ENCODE results near the gene SPEF2. TPM values are rescaled to one million over a fixed set of nuclear protein-coding genes. Genes with fewer than 3 reads are reported as not detected.

Gene SPEF2
- total RNA-seq, 1 donor from 2014 or later = 3.4 TPM

DNA sequence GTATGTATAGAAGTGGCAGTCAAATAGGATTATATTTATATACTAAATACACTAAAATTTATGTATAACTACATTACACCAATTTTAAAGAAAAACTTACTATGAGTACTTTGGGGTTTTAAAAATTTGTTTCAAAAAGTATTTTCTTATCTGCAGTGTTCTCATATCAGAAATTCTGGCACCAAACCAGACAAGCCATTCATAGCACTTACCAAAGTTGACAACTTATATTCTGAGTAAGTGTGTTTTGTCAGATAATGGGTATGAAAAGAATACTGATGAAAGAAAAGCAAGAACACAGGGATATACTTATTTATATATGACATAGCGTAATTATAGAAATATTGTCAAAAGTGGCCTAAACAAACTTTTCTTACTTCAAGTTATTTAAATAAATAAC, 67.5 kb downstream of the SPEF2 start:
- Histone ChIP-seq H4K20me1 (ENCODE audit: insufficient read depth, low read length) (no peaks in the 10 kb centered on the region), H2AFZ (ENCODE audit: low read depth, low read length) (no peak overlapping the region), H3K36me3 (ENCODE audit: insufficient read depth, low read length) (no peaks in the 10 kb centered on the region), H3K9me3 (ENCODE audit: insufficient read depth, low read depth, low read length) (no peaks in the 10 kb centered on the region), H3K27me3 (ENCODE audit: insufficient read depth, low read length) (no peaks in the 10 kb centered on the region), H3K4me1 (ENCODE audit: insufficient read depth, low read length) (no peaks in the 10 kb centered on the region), H3K4me2 (ENCODE audit: low read length) (no peak overlapping the region), H3K4me3 (ENCODE audit: insufficient read depth, low read depth, low read length) (no peak overlapping the region), H3K9ac (ENCODE audit: low read length) (no peak overlapping the region), H3K27ac (ENCODE audit: low read depth, low read length) (no peak overlapping the region), H3K79me2 (ENCODE audit: insufficient read depth, low read length) (no peaks in the 10 kb centered on the region)
- Mint-ChIP-seq H3K4me3 (ENCODE audit: unreplicated experiment) (no peak overlapping the region), H3K27me3 (ENCODE audit: low read depth, unreplicated experiment) (no peaks in the 10 kb centered on the region), H3K9me3 (ENCODE audit: unreplicated experiment) (no peaks in the 10 kb centered on the region), H3K36me3 (ENCODE audit: low read depth, unreplicated experiment) (no peaks in the 10 kb centered on the region), H3K4me1 (ENCODE audit: low read depth, unreplicated experiment) (no peaks in the 10 kb centered on the region), H3K27ac (ENCODE audit: unreplicated experiment) (no peak overlapping the region)
- TF ChIP-seq CTCF (IDR thresholded peaks at IDR 0.05; ENCODE audit: insufficient read depth, low read depth, low read length) = no peak
- TF ChIP-seq EZH2 (IDR thresholded peaks at IDR 0.05; ENCODE audit: insufficient read depth, low read length) = no peak
- no peak for DNase-seq (ENCODE audit: low read depth)
- FAIRE-seq = no peak

GRCh38 chr5:35687961-35688360, 70.3 kb downstream of the SPEF2 start:
- Histone ChIP-seq H3K4me1 (ENCODE audit: insufficient read depth, low read length) (no peaks in the 10 kb centered on the region), H3K27me3 (ENCODE audit: insufficient read depth, low read length) (no peaks in the 10 kb centered on the region), H3K4me2 (ENCODE audit: low read length) (no peak overlapping the region), H3K9ac (ENCODE audit: low read length) (no peak overlapping the region), H2AFZ (ENCODE audit: low read depth, low read length) (no peak overlapping the region), H3K27ac (ENCODE audit: low read depth, low read length) (no peak overlapping the region), H3K79me2 (ENCODE audit: insufficient read depth, low read length) (no peaks in the 10 kb centered on the region), H4K20me1 (ENCODE audit: insufficient read depth, low read length) (no peaks in the 10 kb centered on the region), H3K4me3 (ENCODE audit: insufficient read depth, low read depth, low read length) (no peak overlapping the region), H3K36me3 (ENCODE audit: insufficient read depth, low read length) (no peaks in the 10 kb centered on the region), H3K9me3 (ENCODE audit: insufficient read depth, low read depth, low read length) (no peaks in the 10 kb centered on the region)
- TF ChIP-seq EZH2 (IDR thresholded peaks at IDR 0.05; ENCODE audit: insufficient read depth, low read length) (no peak), CTCF (IDR thresholded peaks at IDR 0.05; ENCODE audit: insufficient read depth, low read depth, low read length) (no peak)
- Mint-ChIP-seq H3K4me3 (ENCODE audit: unreplicated experiment) (no peak overlapping the region), H3K4me1 (ENCODE audit: low read depth, unreplicated experiment) (no peaks in the 10 kb centered on the region), H3K27ac (ENCODE audit: unreplicated experiment) (no peak overlapping the region), H3K36me3 (ENCODE audit: low read depth, unreplicated experiment) (no peaks in the 10 kb centered on the region), H3K27me3 (ENCODE audit: low read depth, unreplicated experiment) (no peaks in the 10 kb centered on the region), H3K9me3 (ENCODE audit: unreplicated experiment) (no peaks in the 10 kb centered on the region)
- FAIRE-seq = no peak
- no peak for DNase-seq (ENCODE audit: low read depth)

DNA sequence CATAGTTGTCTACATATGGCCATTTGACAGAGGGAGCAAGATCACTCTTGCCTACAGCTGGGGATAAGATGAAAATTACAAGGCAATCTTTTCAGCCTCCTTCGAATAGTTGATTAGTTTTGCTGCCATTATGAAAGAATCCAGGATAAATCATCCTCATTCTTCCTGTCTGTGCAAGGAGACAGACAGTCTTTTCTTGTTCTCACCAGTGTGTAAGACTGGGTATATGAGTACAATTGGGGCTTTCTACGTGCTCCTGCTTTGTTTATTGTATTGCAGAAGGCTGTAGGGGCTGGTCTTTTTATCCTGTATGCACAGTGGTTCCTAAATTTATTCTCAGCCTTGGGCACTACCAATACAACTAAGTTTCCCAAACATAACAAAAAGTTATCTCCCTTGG, 76.8 kb downstream of the SPEF2 start:
- no peaks in the 10 kb centered on the region for H3K9me3 Mint-ChIP-seq (ENCODE audit: unreplicated experiment)
- H3K27ac ChIP-seq (ENCODE audit: low read depth, low read length) = no peak overlapping the region
- no peak overlapping the region for H3K4me3 Mint-ChIP-seq (ENCODE audit: unreplicated experiment)
- no peaks in the 10 kb centered on the region for H3K9me3 ChIP-seq (ENCODE audit: insufficient read depth, low read depth, low read length)
- DNase-seq (ENCODE audit: low read depth) (no peak), FAIRE-seq (no peak)
- no peak overlapping the region for H3K4me2 ChIP-seq (ENCODE audit: low read length)
- H3K27me3 Mint-ChIP-seq (ENCODE audit: low read depth, unreplicated experiment) = no peaks in the 10 kb centered on the region
- no peak overlapping the region for H3K4me3 ChIP-seq (ENCODE audit: insufficient read depth, low read depth, low read length)
- TF ChIP-seq EZH2 (IDR thresholded peaks at IDR 0.05; ENCODE audit: insufficient read depth, low read length) = no peak
- TF ChIP-seq CTCF (IDR thresholded peaks at IDR 0.05; ENCODE audit: insufficient read depth, low read depth, low read length) = no peak
- H3K79me2 ChIP-seq (ENCODE audit: insufficient read depth, low read length) = no peaks in the 10 kb centered on the region
- no peak overlapping the region for H3K27ac Mint-ChIP-seq (ENCODE audit: unreplicated experiment)
- H3K4me1 Mint-ChIP-seq (ENCODE audit: low read depth, unreplicated experiment) = no peaks in the 10 kb centered on the region
- H2AFZ ChIP-seq (ENCODE audit: low read depth, low read length) = no peak overlapping the region
- H3K4me1 ChIP-seq (ENCODE audit: insufficient read depth, low read length) = no peaks in the 10 kb centered on the region
- H4K20me1 ChIP-seq (ENCODE audit: insufficient read depth, low read length) = no peaks in the 10 kb centered on the region
- no peaks in the 10 kb centered on the region for H3K36me3 ChIP-seq (ENCODE audit: insufficient read depth, low read length)
- no peaks in the 10 kb centered on the region for H3K36me3 Mint-ChIP-seq (ENCODE audit: low read depth, unreplicated experiment)
- no peak overlapping the region for H3K9ac ChIP-seq (ENCODE audit: low read length)
- peaks cover 3% of the 10 kb centered on the region for H3K27me3 ChIP-seq (ENCODE audit: insufficient read depth, low read length)

Measured in astrocyte (in vitro differentiated cells and primary cell).